HG02588 (cell line): ENCODE measurements around the gene LRRC37A3.
"Not testable (repeated sequence)": the region's sequence is repeated elsewhere in the genome, so short reads cannot be mapped to it uniquely, and the experiment has no call there.

ENCODE experiments used
- ATAC-seq: cut with Tn5 transposase; IDR thresholded peaks from one replicate; pipeline ENCODE4 v1.9.1; 2021; ENCODE audit warnings: mild to moderate bottlenecking, moderate library complexity; ENCODE audit not compliant: unreplicated experiment

Gene LRRC37A3

GRCh38 chr17:64927444-64927843, 8.2 kb upstream of the LRRC37A3 start:
- peak; percentile 67 for ATAC-seq

GRCh38 chr17:64926430-64926829, 7.2 kb upstream of the LRRC37A3 start:
- not testable (repeated sequence) for ATAC-seq

GRCh38 chr17:64925244-64925643, 6.0 kb upstream of the LRRC37A3 start:
- ATAC-seq, result not testable (repeated sequence)

GRCh38 chr17:64923051-64923568, 3.8 kb upstream of the LRRC37A3 start:
- peak; percentile 27 for ATAC-seq

- ATAC-seq, result no peak
These were observed 1.3 kb upstream of the LRRC37A3 start for GRCh38 chr17:64920419-64921172.

- no peak for ATAC-seq
These were observed 744 bp upstream of the LRRC37A3 start for GRCh38 chr17:64920026-64920418.

GRCh38 chr17:64918842-64919288, 413 bp downstream of the LRRC37A3 start:
- peak; percentile 49 for ATAC-seq

GRCh38 chr17:64917540-64917939, 1.7 kb downstream of the LRRC37A3 start:
- not testable (repeated sequence) for ATAC-seq

- ATAC-seq, result not testable (repeated sequence)
These were observed 4.0 kb downstream of the LRRC37A3 start for GRCh38 chr17:64915244-64915643.

- ATAC-seq, result not testable (repeated sequence)
These were observed 9.1 kb downstream of the LRRC37A3 start for GRCh38 chr17:64910191-64910514.

GRCh38 chr17:64909511-64910190, 9.6 kb downstream of the LRRC37A3 start:
- ATAC-seq, result not testable (repeated sequence)

GRCh38 chr17:64904069-64904468, 15.2 kb downstream of the LRRC37A3 start:
- ATAC-seq, result not testable (repeated sequence)

GRCh38 chr17:64897136-64897535, 22.1 kb downstream of the LRRC37A3 start:
- ATAC-seq, result not testable (repeated sequence)

- not testable (repeated sequence) for ATAC-seq
These were observed 45.1 kb downstream of the LRRC37A3 start for GRCh38 chr17:64874210-64874609.

- not testable (repeated sequence) for ATAC-seq
These were observed 71.5 kb downstream of the LRRC37A3 start for GRCh38 chr17:64847504-64848466.

GRCh38 chr17:64846892-64847291, 72.4 kb downstream of the LRRC37A3 start:
- not testable (repeated sequence) for ATAC-seq

GRCh38 chr17:64843918-64844317, 75.4 kb downstream of the LRRC37A3 start:
- not testable (repeated sequence) for ATAC-seq

GRCh38 chr17:64842900-64843299, 76.4 kb downstream of the LRRC37A3 start:
- ATAC-seq, result not testable (repeated sequence)

GRCh38 chr17:64840960-64841359, 78.3 kb downstream of the LRRC37A3 start:
- not testable (repeated sequence) for ATAC-seq

- not testable (repeated sequence) for ATAC-seq
These were observed 80.8 kb downstream of the LRRC37A3 start for GRCh38 chr17:64838513-64838912.
